ENCODE data around the gene USP12.
A peak's percentile ranks its signal among the peaks of the same experiment; 100 is the strongest.

GRCh38 chr13:27170516-27171243 is 931 bp downstream of the USP12 start:
- TF ChIP-seq RAD21 (IDR thresholded peaks at IDR 0.05) (peak; percentile 52 to 62), CTCF (IDR thresholded peaks at IDR 0.05; ENCODE audit: low read depth, low read length, missing input control) (no peak), ATF3 (IDR thresholded peaks at IDR 0.05) (no peak), FOXA1 (IDR thresholded peaks at IDR 0.05) (no peak), JUND (IDR thresholded peaks at IDR 0.05) (peak in 1 of 2 donors; percentile 18), MAX (IDR thresholded peaks at IDR 0.05) (no peak), REST (IDR thresholded peaks at IDR 0.05) (peak; percentile 17), ZBTB33 (IDR thresholded peaks at IDR 0.05) (no peak), RXRA (IDR thresholded peaks at IDR 0.05) (peak in 1 of 2 donors; percentile 6), SP1 (IDR thresholded peaks at IDR 0.05) (no peak), TAF1 (conservative IDR thresholded peaks at IDR 0.05) (no peak), GABPA (IDR thresholded peaks at IDR 0.05 in 1 of 2, conservative IDR thresholded peaks at IDR 0.05 in 1 of 2) (no peak), FOXA2 (IDR thresholded peaks at IDR 0.05) (peak; percentile 13), EGR1 (IDR thresholded peaks at IDR 0.05; ENCODE audit: low read depth in 2 of 2) (no peak)

All from liver (tissue), 3 donors.